Measurements from ENCODE around the gene RPLP2.

DNA sequence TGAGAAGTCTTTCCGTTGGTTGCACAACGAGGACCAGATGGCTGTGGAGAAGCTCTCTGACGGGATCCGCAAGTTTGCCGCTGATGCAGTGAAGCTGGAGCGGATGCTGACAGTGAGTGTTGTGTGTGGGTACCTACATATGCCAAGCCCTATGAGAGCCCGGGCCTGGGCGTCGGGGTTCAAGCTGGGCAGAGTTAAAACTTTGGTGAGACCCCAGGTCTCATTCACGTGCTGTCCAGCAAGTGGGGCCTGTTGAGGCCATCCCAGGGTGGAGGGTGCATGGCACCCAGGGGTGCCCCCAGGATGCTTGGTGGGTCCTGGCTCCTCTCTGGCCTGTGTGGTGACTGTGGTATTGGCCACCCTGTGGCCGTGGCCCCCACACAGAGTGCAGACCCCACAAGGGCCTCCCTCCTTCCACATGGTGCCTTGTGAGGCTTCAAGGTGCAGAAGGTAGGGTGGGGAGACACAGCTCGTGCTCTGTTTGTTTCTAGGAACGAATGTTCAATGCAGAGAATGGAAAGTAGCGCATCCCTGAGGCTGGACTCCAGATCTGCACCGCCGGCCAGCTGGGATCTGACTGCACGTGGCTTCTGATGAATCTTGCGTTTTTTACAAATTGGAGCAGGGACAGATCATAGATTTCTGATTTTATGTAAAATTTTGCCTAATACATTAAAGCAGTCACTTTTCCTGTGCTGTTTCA lies 45.3 kb upstream of the RPLP2 start:
- TF ChIP-seq, protein P1, sequence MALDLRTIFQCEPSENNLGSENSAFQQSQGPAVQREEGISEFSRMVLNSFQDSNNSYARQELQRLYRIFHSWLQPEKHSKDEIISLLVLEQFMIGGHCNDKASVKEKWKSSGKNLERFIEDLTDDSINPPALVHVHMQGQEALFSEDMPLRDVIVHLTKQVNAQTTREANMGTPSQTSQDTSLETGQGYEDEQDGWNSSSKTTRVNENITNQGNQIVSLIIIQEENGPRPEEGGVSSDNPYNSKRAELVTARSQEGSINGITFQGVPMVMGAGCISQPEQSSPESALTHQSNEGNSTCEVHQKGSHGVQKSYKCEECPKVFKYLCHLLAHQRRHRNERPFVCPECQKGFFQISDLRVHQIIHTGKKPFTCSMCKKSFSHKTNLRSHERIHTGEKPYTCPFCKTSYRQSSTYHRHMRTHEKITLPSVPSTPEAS (tag by site-specific recombination; IDR thresholded peaks at IDR 0.05) = no peak
- TF ChIP-seq HOXA7 (CRISPR knock-in tag; IDR thresholded peaks at IDR 0.05; ENCODE audit: borderline replicate concordance) = no peak
- no peak for TF ChIP-seq ZBTB7A (tag by site-specific recombination; IDR thresholded peaks at IDR 0.05; ENCODE audit: low read depth)
- TF ChIP-seq SP2 (tag by site-specific recombination; IDR thresholded peaks at IDR 0.05) = no peak
- no peak for TF ChIP-seq TCF7L2 (IDR thresholded peaks at IDR 0.05; ENCODE audit: borderline replicate concordance, low read depth, low read length)
- TF ChIP-seq ZNF132 (tag by site-specific recombination; IDR thresholded peaks at IDR 0.05; ENCODE audit: borderline replicate concordance) = no peak
- TF ChIP-seq, protein P2, sequence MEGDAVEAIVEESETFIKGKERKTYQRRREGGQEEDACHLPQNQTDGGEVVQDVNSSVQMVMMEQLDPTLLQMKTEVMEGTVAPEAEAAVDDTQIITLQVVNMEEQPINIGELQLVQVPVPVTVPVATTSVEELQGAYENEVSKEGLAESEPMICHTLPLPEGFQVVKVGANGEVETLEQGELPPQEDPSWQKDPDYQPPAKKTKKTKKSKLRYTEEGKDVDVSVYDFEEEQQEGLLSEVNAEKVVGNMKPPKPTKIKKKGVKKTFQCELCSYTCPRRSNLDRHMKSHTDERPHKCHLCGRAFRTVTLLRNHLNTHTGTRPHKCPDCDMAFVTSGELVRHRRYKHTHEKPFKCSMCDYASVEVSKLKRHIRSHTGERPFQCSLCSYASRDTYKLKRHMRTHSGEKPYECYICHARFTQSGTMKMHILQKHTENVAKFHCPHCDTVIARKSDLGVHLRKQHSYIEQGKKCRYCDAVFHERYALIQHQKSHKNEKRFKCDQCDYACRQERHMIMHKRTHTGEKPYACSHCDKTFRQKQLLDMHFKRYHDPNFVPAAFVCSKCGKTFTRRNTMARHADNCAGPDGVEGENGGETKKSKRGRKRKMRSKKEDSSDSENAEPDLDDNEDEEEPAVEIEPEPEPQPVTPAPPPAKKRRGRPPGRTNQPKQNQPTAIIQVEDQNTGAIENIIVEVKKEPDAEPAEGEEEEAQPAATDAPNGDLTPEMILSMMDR (tag by site-specific recombination; IDR thresholded peaks at IDR 0.05) = no peak
- TF ChIP-seq FEZF1 (tag by site-specific recombination; IDR thresholded peaks at IDR 0.05) = no peak
- TF ChIP-seq ZNF623 (tag by site-specific recombination; IDR thresholded peaks at IDR 0.05) = no peak
- no peak for TF ChIP-seq MYNN (tag by site-specific recombination; IDR thresholded peaks at IDR 0.05; ENCODE audit: borderline replicate concordance)
- no peak for TF ChIP-seq ZNF664 (tag by site-specific recombination; IDR thresholded peaks at IDR 0.05)
- TF ChIP-seq, protein P3, sequence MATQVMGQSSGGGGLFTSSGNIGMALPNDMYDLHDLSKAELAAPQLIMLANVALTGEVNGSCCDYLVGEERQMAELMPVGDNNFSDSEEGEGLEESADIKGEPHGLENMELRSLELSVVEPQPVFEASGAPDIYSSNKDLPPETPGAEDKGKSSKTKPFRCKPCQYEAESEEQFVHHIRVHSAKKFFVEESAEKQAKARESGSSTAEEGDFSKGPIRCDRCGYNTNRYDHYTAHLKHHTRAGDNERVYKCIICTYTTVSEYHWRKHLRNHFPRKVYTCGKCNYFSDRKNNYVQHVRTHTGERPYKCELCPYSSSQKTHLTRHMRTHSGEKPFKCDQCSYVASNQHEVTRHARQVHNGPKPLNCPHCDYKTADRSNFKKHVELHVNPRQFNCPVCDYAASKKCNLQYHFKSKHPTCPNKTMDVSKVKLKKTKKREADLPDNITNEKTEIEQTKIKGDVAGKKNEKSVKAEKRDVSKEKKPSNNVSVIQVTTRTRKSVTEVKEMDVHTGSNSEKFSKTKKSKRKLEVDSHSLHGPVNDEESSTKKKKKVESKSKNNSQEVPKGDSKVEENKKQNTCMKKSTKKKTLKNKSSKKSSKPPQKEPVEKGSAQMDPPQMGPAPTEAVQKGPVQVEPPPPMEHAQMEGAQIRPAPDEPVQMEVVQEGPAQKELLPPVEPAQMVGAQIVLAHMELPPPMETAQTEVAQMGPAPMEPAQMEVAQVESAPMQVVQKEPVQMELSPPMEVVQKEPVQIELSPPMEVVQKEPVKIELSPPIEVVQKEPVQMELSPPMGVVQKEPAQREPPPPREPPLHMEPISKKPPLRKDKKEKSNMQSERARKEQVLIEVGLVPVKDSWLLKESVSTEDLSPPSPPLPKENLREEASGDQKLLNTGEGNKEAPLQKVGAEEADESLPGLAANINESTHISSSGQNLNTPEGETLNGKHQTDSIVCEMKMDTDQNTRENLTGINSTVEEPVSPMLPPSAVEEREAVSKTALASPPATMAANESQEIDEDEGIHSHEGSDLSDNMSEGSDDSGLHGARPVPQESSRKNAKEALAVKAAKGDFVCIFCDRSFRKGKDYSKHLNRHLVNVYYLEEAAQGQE (tag by site-specific recombination; IDR thresholded peaks at IDR 0.05) = 0 out of 2 replicates have a peak, but pooled peaks have one; percentile 22

Data from HEK293 (cell line).